A673 (cell line): ENCODE data around the gene ROR2.

ENCODE experiments used
- CTCF ChIP-seq: fragments of 300-800, 200-600 bp; sonication (generic); conservative IDR thresholded peaks from 2 replicates; pipeline ENCODE4 v1.5.1; 2017; ENCODE audit warnings: low read depth, mild to moderate bottlenecking, antibody characterized with exemption, low read length, moderate library complexity, mixed read lengths
- EZH2 ChIP-seq: fragments of 200-600 bp; sonication (generic); IDR thresholded peaks from 2 replicates; pipeline ENCODE4 v1.6.1; 2017; ENCODE audit warnings: borderline replicate concordance, low read depth, mild to moderate bottlenecking, mixed read lengths, antibody characterized with exemption, low read length; ENCODE audit not compliant: poor library complexity, severe bottlenecking

- TF ChIP-seq EZH2 (no peak), CTCF (no peak)
Measured at GRCh38 chr9:91582181-91582580, 367.8 kb downstream of the ROR2 start.
